Gastrocnemius medialis (tissue), 4 donors: ENCODE results near the gene SERINC5.

Experiments used
- POLR2A ChIP-seq, 2 donors: fragments of 450-650 bp; IDR thresholded peaks; one replicate each; pipeline ENCODE4 v1.6.1; 2017; ENCODE audit warnings: antibody characterized with exemption in 2 of 2, mild to moderate bottlenecking in 2 of 2, moderate library complexity in 2 of 2
- TF ChIP-seq, protein P1 (sequence below), 5 experiments: fragments of 450-650 bp in 3 of 5; fragments of 200-600 bp in 2 of 5; sonication (generic) in 2 of 5; IDR thresholded peaks in 4 of 5; conservative IDR thresholded peaks in 1 of 5; 1 replicate in 4 of 5; 2 replicates in 1 of 5; pipeline ENCODE4 v1.5.1; 2016 to 2019; ENCODE audit warnings: antibody characterized with exemption in 5 of 5, mild to moderate bottlenecking in 3 of 5, moderate library complexity in 3 of 5

DNA sequence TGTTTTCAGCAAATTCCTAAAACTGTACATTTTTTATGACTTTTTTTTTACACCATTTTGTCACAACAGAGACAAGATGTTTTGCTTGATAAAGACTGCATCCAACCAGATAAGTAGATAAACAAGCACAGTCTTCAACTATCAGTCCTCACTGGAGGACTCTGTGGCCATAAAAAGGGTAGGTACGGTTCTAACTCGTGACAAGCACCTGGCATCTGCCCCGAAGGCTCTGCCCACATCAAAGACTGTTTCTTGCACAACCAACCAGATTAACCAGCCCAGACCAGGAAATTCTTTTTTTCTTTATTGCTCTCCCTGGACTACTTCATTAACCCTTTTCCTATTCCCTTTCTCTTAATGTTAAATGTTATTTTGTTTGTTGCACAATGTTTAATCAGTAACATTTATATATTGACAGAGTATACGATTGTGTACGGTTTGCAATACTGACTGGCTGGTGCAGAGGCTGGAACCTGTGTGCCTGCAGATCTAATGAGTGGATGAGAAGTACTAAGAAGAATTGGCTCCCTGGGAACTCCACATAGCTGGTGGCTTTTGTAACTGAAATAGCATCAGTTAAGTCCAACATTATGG, 74.1 kb downstream of the SERINC5 start:
- TF ChIP-seq, protein P1, sequence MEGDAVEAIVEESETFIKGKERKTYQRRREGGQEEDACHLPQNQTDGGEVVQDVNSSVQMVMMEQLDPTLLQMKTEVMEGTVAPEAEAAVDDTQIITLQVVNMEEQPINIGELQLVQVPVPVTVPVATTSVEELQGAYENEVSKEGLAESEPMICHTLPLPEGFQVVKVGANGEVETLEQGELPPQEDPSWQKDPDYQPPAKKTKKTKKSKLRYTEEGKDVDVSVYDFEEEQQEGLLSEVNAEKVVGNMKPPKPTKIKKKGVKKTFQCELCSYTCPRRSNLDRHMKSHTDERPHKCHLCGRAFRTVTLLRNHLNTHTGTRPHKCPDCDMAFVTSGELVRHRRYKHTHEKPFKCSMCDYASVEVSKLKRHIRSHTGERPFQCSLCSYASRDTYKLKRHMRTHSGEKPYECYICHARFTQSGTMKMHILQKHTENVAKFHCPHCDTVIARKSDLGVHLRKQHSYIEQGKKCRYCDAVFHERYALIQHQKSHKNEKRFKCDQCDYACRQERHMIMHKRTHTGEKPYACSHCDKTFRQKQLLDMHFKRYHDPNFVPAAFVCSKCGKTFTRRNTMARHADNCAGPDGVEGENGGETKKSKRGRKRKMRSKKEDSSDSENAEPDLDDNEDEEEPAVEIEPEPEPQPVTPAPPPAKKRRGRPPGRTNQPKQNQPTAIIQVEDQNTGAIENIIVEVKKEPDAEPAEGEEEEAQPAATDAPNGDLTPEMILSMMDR (IDR thresholded peaks at IDR 0.05 in 4 of 5, conservative IDR thresholded peaks at IDR 0.05 in 1 of 5): no peak
- no peak for TF ChIP-seq POLR2A (IDR thresholded peaks at IDR 0.05)
